ENCODE measurements around the gene CEMIP2.
A peak's percentile ranks its signal among the peaks of the same experiment; 100 is the strongest.
"Not testable (repeated sequence)": the region's sequence is repeated elsewhere in the genome, so short reads cannot be mapped to it uniquely, and the experiment has no call there.

CEMIP2 gene

GRCh38 chr9:71768388-71769174 is at the start of gene CEMIP2:
CEMIP2 (minus strand) TSS chr9:71768513; CDS start chr9:71750373, 18,140 bp downstream.
- peak; percentile 88 for DNase-seq

- DNase-seq = no peak
These were observed 48.7 kb upstream of the CEMIP2 start for GRCh38 chr9:71816916-71817451.

- no peak for DNase-seq
These were observed 46.5 kb upstream of the CEMIP2 start for GRCh38 chr9:71814815-71815214.

GRCh38 chr9:71814226-71814625 is 45.9 kb upstream of the CEMIP2 start:
- no peak for DNase-seq

- DNase-seq = no peak
These were observed 44.1 kb upstream of the CEMIP2 start for GRCh38 chr9:71812385-71812784.

- no peak for DNase-seq
These were observed 39.8 kb upstream of the CEMIP2 start for GRCh38 chr9:71808068-71808467.

GRCh38 chr9:71806901-71807307 is 38.6 kb upstream of the CEMIP2 start:
- peak; percentile 66 for DNase-seq

- DNase-seq = not testable (repeated sequence)
These were observed 36.8 kb upstream of the CEMIP2 start for GRCh38 chr9:71805096-71805495.

- DNase-seq = no peak
These were observed 33.5 kb upstream of the CEMIP2 start for GRCh38 chr9:71801826-71802225.

- DNase-seq = no peak
These were observed 29.0 kb upstream of the CEMIP2 start for GRCh38 chr9:71797266-71797665.

- DNase-seq = peak; percentile 58
These were observed 27.9 kb upstream of the CEMIP2 start for GRCh38 chr9:71796100-71796767.

- no peak for DNase-seq
These were observed 26.9 kb upstream of the CEMIP2 start for GRCh38 chr9:71795097-71795813.

- no peak for DNase-seq
These were observed 25.2 kb upstream of the CEMIP2 start for GRCh38 chr9:71793386-71794105.

- no peak for DNase-seq
These were observed 23.6 kb upstream of the CEMIP2 start for GRCh38 chr9:71791875-71792274.

GRCh38 chr9:71790296-71790695 is 22.0 kb upstream of the CEMIP2 start:
- no peak for DNase-seq

GRCh38 chr9:71783120-71783523 is 14.8 kb upstream of the CEMIP2 start:
- peak; percentile 90 for DNase-seq

GRCh38 chr9:71781391-71781790 is 13.1 kb upstream of the CEMIP2 start:
- no peak for DNase-seq

GRCh38 chr9:71780953-71781352 is 12.6 kb upstream of the CEMIP2 start:
- no peak for DNase-seq

- no peak for DNase-seq
These were observed 9.8 kb upstream of the CEMIP2 start for GRCh38 chr9:71778085-71778484.

- DNase-seq = no peak
These were observed 6.6 kb upstream of the CEMIP2 start for GRCh38 chr9:71774920-71775319.

- no peak for DNase-seq
These were observed 4.4 kb upstream of the CEMIP2 start for GRCh38 chr9:71772726-71773125.

- no peak for DNase-seq
These were observed 1.9 kb upstream of the CEMIP2 start for GRCh38 chr9:71770170-71770569.
